SK-N-SH treated with all-trans-retinoic acid at 6 μM for 48 hours (cell line): ENCODE results near the gene PSMB9.

Source experiments
- ARNTL ChIP-seq: fragments of 450-650 bp; formaldehyde crosslinking; IDR thresholded peaks from 2 replicates; pipeline ENCODE4 v1.5.0; 2020; ENCODE audit warnings: low read depth, mild to moderate bottlenecking, moderate library complexity, borderline replicate concordance
- CSDC2 ChIP-seq: fragments of 250-450 bp; sonication (Bioruptor Pico); IDR thresholded peaks from 2 replicates; pipeline ENCODE4 v1.5.0; 2020; ENCODE audit warnings: mild to moderate bottlenecking, moderate library complexity
- OSR1 ChIP-seq: fragments of 250-450 bp; sonication (Bioruptor Pico); IDR thresholded peaks from 2 replicates; pipeline ENCODE4 v1.8.0; 2022; ENCODE audit warnings: moderate library complexity, mild to moderate bottlenecking, inconsistent platforms
- PATZ1 ChIP-seq: fragments of 250-450 bp; sonication (Bioruptor Pico); IDR thresholded peaks from 2 replicates; pipeline ENCODE4 v1.8.0; 2020; ENCODE audit warnings: mild to moderate bottlenecking, moderate library complexity, borderline replicate concordance
- ZFP3 ChIP-seq: fragments of 250-450 bp; sonication (Bioruptor Pico); IDR thresholded peaks from 2 replicates; pipeline ENCODE4 v1.5.0; 2020; ENCODE audit warnings: mild to moderate bottlenecking, moderate library complexity
- ZNF70 ChIP-seq: fragments of 450-650 bp; formaldehyde crosslinking; IDR thresholded peaks from 2 replicates; pipeline ENCODE4 v1.5.0; 2020; ENCODE audit warnings: mild to moderate bottlenecking, moderate library complexity
- ZNF8 ChIP-seq: fragments of 450-650 bp; formaldehyde crosslinking; IDR thresholded peaks from 2 replicates; pipeline ENCODE4 v1.5.0; 2020; ENCODE audit warnings: mild to moderate bottlenecking, moderate library complexity
- TF ChIP-seq, protein P1 (sequence below): fragments of 250-450 bp; sonication (Bioruptor Pico); IDR thresholded peaks from 2 replicates; pipeline ENCODE4 v1.5.0; 2020; ENCODE audit warnings: mild to moderate bottlenecking, moderate library complexity
- TF ChIP-seq, protein P2 (sequence below): fragments of 250-450 bp; sonication (Bioruptor Pico); IDR thresholded peaks from 2 replicates; pipeline ENCODE4 v1.5.1; 2021; ENCODE audit warnings: mild to moderate bottlenecking, moderate library complexity

- no peak for TF ChIP-seq ARNTL (CRISPR knock-in tag)
- no peak for TF ChIP-seq ZNF8 (CRISPR knock-in tag)
- TF ChIP-seq PATZ1 = no peak
- TF ChIP-seq, protein P1, sequence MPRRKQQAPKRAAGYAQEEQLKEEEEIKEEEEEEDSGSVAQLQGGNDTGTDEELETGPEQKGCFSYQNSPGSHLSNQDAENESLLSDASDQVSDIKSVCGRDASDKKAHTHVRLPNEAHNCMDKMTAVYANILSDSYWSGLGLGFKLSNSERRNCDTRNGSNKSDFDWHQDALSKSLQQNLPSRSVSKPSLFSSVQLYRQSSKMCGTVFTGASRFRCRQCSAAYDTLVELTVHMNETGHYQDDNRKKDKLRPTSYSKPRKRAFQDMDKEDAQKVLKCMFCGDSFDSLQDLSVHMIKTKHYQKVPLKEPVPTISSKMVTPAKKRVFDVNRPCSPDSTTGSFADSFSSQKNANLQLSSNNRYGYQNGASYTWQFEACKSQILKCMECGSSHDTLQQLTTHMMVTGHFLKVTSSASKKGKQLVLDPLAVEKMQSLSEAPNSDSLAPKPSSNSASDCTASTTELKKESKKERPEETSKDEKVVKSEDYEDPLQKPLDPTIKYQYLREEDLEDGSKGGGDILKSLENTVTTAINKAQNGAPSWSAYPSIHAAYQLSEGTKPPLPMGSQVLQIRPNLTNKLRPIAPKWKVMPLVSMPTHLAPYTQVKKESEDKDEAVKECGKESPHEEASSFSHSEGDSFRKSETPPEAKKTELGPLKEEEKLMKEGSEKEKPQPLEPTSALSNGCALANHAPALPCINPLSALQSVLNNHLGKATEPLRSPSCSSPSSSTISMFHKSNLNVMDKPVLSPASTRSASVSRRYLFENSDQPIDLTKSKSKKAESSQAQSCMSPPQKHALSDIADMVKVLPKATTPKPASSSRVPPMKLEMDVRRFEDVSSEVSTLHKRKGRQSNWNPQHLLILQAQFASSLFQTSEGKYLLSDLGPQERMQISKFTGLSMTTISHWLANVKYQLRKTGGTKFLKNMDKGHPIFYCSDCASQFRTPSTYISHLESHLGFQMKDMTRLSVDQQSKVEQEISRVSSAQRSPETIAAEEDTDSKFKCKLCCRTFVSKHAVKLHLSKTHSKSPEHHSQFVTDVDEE (CRISPR knock-in tag) = no peak
- TF ChIP-seq CSDC2 (CRISPR knock-in tag) = no peak
- no peak for TF ChIP-seq ZFP3 (CRISPR knock-in tag)
- no peak for TF ChIP-seq OSR1 (CRISPR knock-in tag)
- TF ChIP-seq, protein P2, sequence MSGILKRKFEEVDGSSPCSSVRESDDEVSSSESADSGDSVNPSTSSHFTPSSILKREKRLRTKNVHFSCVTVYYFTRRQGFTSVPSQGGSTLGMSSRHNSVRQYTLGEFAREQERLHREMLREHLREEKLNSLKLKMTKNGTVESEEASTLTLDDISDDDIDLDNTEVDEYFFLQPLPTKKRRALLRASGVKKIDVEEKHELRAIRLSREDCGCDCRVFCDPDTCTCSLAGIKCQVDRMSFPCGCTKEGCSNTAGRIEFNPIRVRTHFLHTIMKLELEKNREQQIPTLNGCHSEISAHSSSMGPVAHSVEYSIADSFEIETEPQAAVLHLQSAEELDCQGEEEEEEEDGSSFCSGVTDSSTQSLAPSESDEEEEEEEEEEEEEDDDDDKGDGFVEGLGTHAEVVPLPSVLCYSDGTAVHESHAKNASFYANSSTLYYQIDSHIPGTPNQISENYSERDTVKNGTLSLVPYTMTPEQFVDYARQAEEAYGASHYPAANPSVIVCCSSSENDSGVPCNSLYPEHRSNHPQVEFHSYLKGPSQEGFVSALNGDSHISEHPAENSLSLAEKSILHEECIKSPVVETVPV (CRISPR knock-in tag) = no peak
- TF ChIP-seq ZNF70 = no peak
Measured at GRCh38 chr6:32842021-32842650, 11.9 kb upstream of the PSMB9 start.
